Measurements from ENCODE around the gene GSC2.
"Not testable (repeated sequence)": the region's sequence is repeated elsewhere in the genome, so short reads cannot be mapped to it uniquely, and the experiment has no call there.

Gene GSC2

GRCh38 chr22:19174106-19175025 lies 24.3 kb upstream of the GSC2 start:
- H3K36me3 Mint-ChIP-seq: peaks cover 5% of the 10 kb centered on the region
- H3K27ac Mint-ChIP-seq: peak overlapping the region; percentile 37
- no peaks in the 10 kb centered on the region for H3K9me3 Mint-ChIP-seq
- H3K4me1 Mint-ChIP-seq: peaks cover 46% of the 10 kb centered on the region
- CTCF ChIA-PET: no interaction called here
- no peak overlapping the region for H3K4me3 Mint-ChIP-seq
- no peak for DNase-seq
- peaks cover 22% of the 10 kb centered on the region for H3K27me3 Mint-ChIP-seq

GRCh38 chr22:19173047-19174035 lies 23.2 kb upstream of the GSC2 start:
- peak overlapping the region; percentile 96 for H3K4me3 Mint-ChIP-seq
- peak overlapping the region; percentile 47 for H3K27ac Mint-ChIP-seq
- peaks cover 33% of the 10 kb centered on the region for H3K27me3 Mint-ChIP-seq
- peaks cover 46% of the 10 kb centered on the region for H3K4me1 Mint-ChIP-seq
- CTCF ChIA-PET: no interaction called here
- H3K9me3 Mint-ChIP-seq: no peaks in the 10 kb centered on the region
- DNase-seq: no peak
- H3K36me3 Mint-ChIP-seq: peaks cover 5% of the 10 kb centered on the region

DNA sequence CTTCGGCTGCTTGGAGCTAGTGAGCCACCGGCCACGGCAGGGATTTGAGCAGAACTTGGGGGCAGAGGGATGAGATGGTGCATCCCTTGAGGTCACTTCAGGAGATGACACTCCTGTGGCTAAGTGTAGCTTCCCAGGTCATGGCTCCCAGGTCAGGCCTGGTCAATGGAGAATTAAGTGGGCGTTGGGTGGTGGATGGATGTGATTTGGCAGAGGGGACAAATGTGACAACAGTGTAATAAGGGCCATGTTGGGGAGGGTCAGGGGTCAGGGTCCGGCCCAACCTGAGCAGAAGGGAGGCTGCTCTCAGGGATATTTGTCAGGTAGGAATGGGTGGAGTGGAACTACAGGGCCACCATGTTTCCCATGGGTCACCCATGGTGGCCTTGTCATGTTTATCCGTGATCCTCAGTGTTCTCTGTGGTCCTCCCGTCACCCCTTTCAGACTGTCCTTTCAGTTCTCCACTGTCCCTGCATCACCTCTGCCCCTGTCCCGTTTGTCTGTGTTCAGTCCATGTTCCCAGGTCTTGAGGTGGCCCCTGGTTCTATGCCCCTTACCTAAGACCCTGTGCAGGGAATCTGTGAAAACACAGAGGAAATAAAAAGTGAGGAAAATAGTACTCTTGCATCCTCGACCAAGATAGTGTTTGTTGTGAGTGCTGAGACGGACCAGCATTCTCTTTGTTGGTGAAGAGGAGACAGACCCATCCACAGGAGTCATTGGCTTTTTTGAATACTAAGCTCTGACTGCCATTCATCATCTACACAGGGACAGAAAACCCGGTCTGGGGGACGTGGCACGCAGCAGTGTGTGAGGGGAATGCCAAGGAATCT lies 22.3 kb upstream of the GSC2 start:
- Mint-ChIP-seq H3K36me3 (peaks cover 5% of the 10 kb centered on the region), H3K4me3 (peak overlapping the region; percentile 96), H3K27ac (peak overlapping the region; percentile 86), H3K27me3 (peaks cover 42% of the 10 kb centered on the region), H3K9me3 (no peaks in the 10 kb centered on the region), H3K4me1 (peaks cover 46% of the 10 kb centered on the region)
- CTCF ChIA-PET: no interaction called here
- DNase-seq: no peak

DNA sequence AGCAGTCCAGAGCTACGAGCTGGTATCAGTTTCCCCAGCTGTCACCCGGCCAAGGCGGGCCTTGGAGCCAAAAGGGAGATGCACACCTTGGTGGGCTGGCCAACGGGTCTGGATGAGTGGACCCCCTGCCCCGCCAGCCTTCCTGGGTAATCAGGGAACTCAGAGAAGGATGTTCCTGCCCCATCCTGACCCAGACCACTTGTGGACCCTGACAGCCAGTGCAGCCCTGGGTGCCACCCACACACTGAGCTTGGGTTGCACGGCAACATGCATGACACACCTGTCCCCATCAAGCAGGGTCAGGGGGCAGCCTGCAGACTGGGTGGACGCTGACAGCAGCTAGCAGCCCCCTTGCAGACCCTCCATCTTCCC lies 19.8 kb upstream of the GSC2 start:
- Mint-ChIP-seq H3K27ac (no peak overlapping the region), H3K4me1 (peaks cover 37% of the 10 kb centered on the region), H3K36me3 (peaks cover 4% of the 10 kb centered on the region), H3K27me3 (peaks cover 59% of the 10 kb centered on the region), H3K9me3 (no peaks in the 10 kb centered on the region), H3K4me3 (peak overlapping the region; percentile 96)
- CTCF ChIA-PET: no interaction called here
- no peak for DNase-seq

GRCh38 chr22:19169002-19169946 lies 19.2 kb upstream of the GSC2 start:
- Mint-ChIP-seq H3K4me3 (peak overlapping the region; percentile 60), H3K4me1 (peaks cover 37% of the 10 kb centered on the region), H3K27me3 (peaks cover 64% of the 10 kb centered on the region), H3K9me3 (no peaks in the 10 kb centered on the region), H3K36me3 (peaks cover 4% of the 10 kb centered on the region), H3K27ac (no peak overlapping the region)
- no peak for DNase-seq
- CTCF ChIA-PET: no interaction called here

GRCh38 chr22:19168088-19168890 lies 18.2 kb upstream of the GSC2 start:
- no peak overlapping the region for H3K4me3 Mint-ChIP-seq
- no peaks in the 10 kb centered on the region for H3K9me3 Mint-ChIP-seq
- H3K27me3 Mint-ChIP-seq: peaks cover 64% of the 10 kb centered on the region
- no peak overlapping the region for H3K27ac Mint-ChIP-seq
- CTCF ChIA-PET: interaction anchor here (1.8 kb wide), 1 partner anchor 12 kb away, joined by 3 read pairs; no protein-coding TSS in a partner anchor
- H3K36me3 Mint-ChIP-seq: peaks cover 4% of the 10 kb centered on the region
- no peak for DNase-seq
- H3K4me1 Mint-ChIP-seq: peaks cover 33% of the 10 kb centered on the region

GRCh38 chr22:19167106-19167869 lies 17.2 kb upstream of the GSC2 start:
- Mint-ChIP-seq H3K27ac (no peak overlapping the region), H3K9me3 (no peaks in the 10 kb centered on the region), H3K4me1 (peaks cover 23% of the 10 kb centered on the region), H3K27me3 (peaks cover 70% of the 10 kb centered on the region), H3K4me3 (no peak overlapping the region), H3K36me3 (peaks cover 4% of the 10 kb centered on the region)
- DNase-seq: no peak
- CTCF ChIA-PET: interaction anchor here (0.6 to 1.8 kb wide), 2 partner anchors 13 to 95 kb away, joined by 3 to 4 read pairs; no protein-coding TSS in a partner anchor

DNA sequence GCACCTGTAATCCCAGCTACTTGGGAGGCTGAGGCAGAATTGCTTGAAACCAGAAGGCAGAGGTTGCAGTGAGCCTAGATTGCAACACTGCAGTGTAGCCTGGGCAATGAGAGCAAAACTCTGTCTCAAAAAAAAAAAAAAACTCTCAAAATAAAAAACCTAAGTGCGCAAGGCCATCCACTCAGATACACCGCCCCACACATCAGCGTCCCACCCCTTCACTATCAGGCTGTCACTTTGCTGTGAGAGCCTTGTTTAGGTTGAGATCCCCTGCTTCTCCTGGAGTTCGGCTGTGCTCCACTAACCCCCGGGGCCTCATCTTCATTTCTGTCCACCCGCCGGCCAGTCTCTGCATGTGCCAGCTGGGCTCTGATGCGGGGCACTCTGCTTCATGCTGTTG lies 16.3 kb upstream of the GSC2 start:
- peaks cover 19% of the 10 kb centered on the region for H3K4me1 Mint-ChIP-seq
- no peak overlapping the region for H3K4me3 Mint-ChIP-seq
- peaks cover 73% of the 10 kb centered on the region for H3K27me3 Mint-ChIP-seq
- DNase-seq: no peak
- no peak overlapping the region for H3K27ac Mint-ChIP-seq
- no peaks in the 10 kb centered on the region for H3K9me3 Mint-ChIP-seq
- CTCF ChIA-PET: no interaction called here
- H3K36me3 Mint-ChIP-seq: peaks cover 2% of the 10 kb centered on the region

DNA sequence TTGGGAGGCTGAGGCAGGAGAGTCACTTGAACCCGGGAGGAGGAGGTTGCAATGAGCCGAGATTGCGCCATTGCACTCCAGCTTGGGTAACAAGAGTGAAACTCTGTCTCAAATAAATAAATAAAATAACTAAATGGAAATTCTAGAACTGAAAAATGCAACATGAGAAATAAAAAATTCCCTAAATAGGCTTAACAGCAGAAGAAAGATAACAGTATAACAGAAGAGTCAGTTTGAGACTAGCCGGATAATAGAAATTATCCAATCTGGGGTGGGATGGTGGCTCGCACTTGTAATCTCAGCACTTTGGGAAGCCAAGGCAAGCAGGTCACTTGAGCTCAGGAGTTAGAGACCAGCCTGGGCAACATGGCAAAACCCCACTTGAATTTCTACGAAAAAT lies 14.3 kb upstream of the GSC2 start:
- H3K9me3 Mint-ChIP-seq: no peaks in the 10 kb centered on the region
- H3K27ac Mint-ChIP-seq: no peak overlapping the region
- peaks cover 57% of the 10 kb centered on the region for H3K27me3 Mint-ChIP-seq
- H3K36me3 Mint-ChIP-seq: no peaks in the 10 kb centered on the region
- peaks cover 4% of the 10 kb centered on the region for H3K4me1 Mint-ChIP-seq
- DNase-seq: no peak
- CTCF ChIA-PET: no interaction called here
- no peak overlapping the region for H3K4me3 Mint-ChIP-seq

DNA sequence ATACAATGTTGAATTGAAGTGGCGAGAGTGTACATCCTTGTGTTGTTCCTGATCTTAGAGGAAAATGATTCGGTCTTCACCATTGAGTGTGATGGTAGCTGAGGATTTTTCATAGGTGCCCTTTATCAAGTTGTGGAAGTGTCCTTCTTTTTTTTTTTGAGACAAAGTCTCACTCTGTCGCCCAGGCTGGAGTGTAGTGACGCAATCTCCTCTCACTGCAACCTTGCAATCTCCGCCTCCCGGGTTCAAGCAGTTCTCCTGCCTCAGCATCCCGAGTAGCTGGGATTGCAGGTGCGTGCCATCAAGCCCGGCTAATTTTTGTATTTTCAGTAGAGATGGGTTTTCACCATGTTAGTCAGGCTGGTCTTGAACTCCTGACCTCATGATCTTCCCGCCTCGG lies 8.6 kb upstream of the GSC2 start:
- H3K36me3 Mint-ChIP-seq, H3K9me3 Mint-ChIP-seq, DNase-seq, H3K4me1 Mint-ChIP-seq, H3K27ac Mint-ChIP-seq, H3K4me3 Mint-ChIP-seq, CTCF ChIA-PET: not testable (repeated sequence)
- H3K27me3 Mint-ChIP-seq: peaks cover 44% of the 10 kb centered on the region

DNA sequence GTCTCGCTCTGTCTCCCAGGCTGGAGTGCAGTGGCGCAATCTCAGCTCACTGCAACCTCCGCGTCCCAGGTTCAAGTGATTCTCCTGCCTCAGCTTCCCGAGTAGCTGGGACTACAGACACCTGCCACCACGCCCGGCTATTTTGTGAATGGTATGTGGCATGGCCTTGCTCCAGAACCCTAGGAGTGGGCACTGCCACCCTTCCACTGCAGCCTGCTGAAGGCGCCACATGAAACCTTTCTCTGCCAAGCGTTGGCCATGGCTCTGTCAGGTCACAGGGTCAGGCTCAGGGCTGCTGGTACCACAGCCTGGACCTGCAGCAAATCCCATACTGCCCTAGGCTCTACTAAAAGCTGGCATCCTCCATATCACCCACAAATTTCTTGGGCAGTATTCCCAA lies 6.0 kb upstream of the GSC2 start:
- CTCF ChIA-PET, H3K9me3 Mint-ChIP-seq, H3K27ac Mint-ChIP-seq, DNase-seq, H3K4me1 Mint-ChIP-seq, H3K4me3 Mint-ChIP-seq, H3K36me3 Mint-ChIP-seq: not testable (repeated sequence)
- peaks cover 56% of the 10 kb centered on the region for H3K27me3 Mint-ChIP-seq

All from activated naive CD4-positive, alpha-beta T cell treated with anti-CD3 and anti-CD28 coated beads, Interleukin-2, amount 10 ng/mL, durations not matched to agents 7 days and 5 days (primary cell).